ENCODE measurements around the gene ZAP70. TPM values are rescaled to one million over a fixed set of nuclear protein-coding genes. Genes with fewer than 3 reads are reported as not detected.
A peak's percentile ranks its signal among the peaks of the same experiment; 100 is the strongest.

The ZAP70 gene
- total RNA-seq, 1 donor from 2014 or later = 3.8 TPM

- Mint-ChIP-seq H3K27ac (peak overlapping the region; percentile 57), H3K9me3 (ENCODE audit: low read depth) (no peaks in the 10 kb centered on the region), H3K4me1 (ENCODE audit: low read depth) (peaks cover 25% of the 10 kb centered on the region), H3K4me3 (ENCODE audit: low read depth) (no peak overlapping the region), H3K36me3 (ENCODE audit: insufficient read depth) (no peaks in the 10 kb centered on the region), H3K27me3 (no peaks in the 10 kb centered on the region)
- no peak for TF ChIP-seq CTCF (IDR thresholded peaks at IDR 0.05; ENCODE audit: unreplicated experiment)
- no peak for DNase-seq (ENCODE audit: low spot score, unreplicated experiment)
Observed at GRCh38 chr2:97724946-97725688, 11.7 kb downstream of the ZAP70 start.

- H3K36me3 Mint-ChIP-seq (ENCODE audit: insufficient read depth) = peaks cover 1% of the 10 kb centered on the region
- no peaks in the 10 kb centered on the region for H3K9me3 Mint-ChIP-seq (ENCODE audit: low read depth)
- H3K4me3 Mint-ChIP-seq (ENCODE audit: low read depth) = no peak overlapping the region
- peaks cover 25% of the 10 kb centered on the region for H3K4me1 Mint-ChIP-seq (ENCODE audit: low read depth)
- H3K27me3 Mint-ChIP-seq = no peaks in the 10 kb centered on the region
- no peak for TF ChIP-seq CTCF (IDR thresholded peaks at IDR 0.05; ENCODE audit: unreplicated experiment)
- no peak overlapping the region for H3K27ac Mint-ChIP-seq
- no peak for DNase-seq (ENCODE audit: low spot score, unreplicated experiment)
Observed at GRCh38 chr2:97726261-97727064, 13.1 kb downstream of the ZAP70 start.

GRCh38 chr2:97727296-97727695, 13.9 kb downstream of the ZAP70 start:
- Mint-ChIP-seq H3K36me3 (ENCODE audit: insufficient read depth) (peaks cover 1% of the 10 kb centered on the region), H3K27ac (peak overlapping the region; percentile 33), H3K4me3 (ENCODE audit: low read depth) (no peak overlapping the region), H3K27me3 (no peaks in the 10 kb centered on the region), H3K4me1 (ENCODE audit: low read depth) (peaks cover 25% of the 10 kb centered on the region), H3K9me3 (ENCODE audit: low read depth) (no peaks in the 10 kb centered on the region)
- TF ChIP-seq CTCF (IDR thresholded peaks at IDR 0.05; ENCODE audit: unreplicated experiment) = no peak
- DNase-seq (ENCODE audit: low spot score, unreplicated experiment) = no peak

- no peak for DNase-seq (ENCODE audit: low spot score, unreplicated experiment)
- Mint-ChIP-seq H3K27me3 (no peaks in the 10 kb centered on the region), H3K9me3 (ENCODE audit: low read depth) (no peaks in the 10 kb centered on the region), H3K27ac (peak overlapping the region; percentile 8), H3K4me3 (ENCODE audit: low read depth) (no peak overlapping the region), H3K4me1 (ENCODE audit: low read depth) (peaks cover 25% of the 10 kb centered on the region), H3K36me3 (ENCODE audit: insufficient read depth) (peaks cover 1% of the 10 kb centered on the region)
- TF ChIP-seq CTCF (IDR thresholded peaks at IDR 0.05; ENCODE audit: unreplicated experiment) = no peak
Observed at GRCh38 chr2:97728091-97728731, 14.8 kb downstream of the ZAP70 start.

GRCh38 chr2:97730245-97730644, 16.9 kb downstream of the ZAP70 start:
- Mint-ChIP-seq H3K27me3 (no peaks in the 10 kb centered on the region), H3K27ac (no peak overlapping the region), H3K36me3 (ENCODE audit: insufficient read depth) (peaks cover 1% of the 10 kb centered on the region), H3K4me3 (ENCODE audit: low read depth) (no peak overlapping the region), H3K4me1 (ENCODE audit: low read depth) (peaks cover 25% of the 10 kb centered on the region), H3K9me3 (ENCODE audit: low read depth) (no peaks in the 10 kb centered on the region)
- DNase-seq (ENCODE audit: low spot score, unreplicated experiment) = no peak
- no peak for TF ChIP-seq CTCF (IDR thresholded peaks at IDR 0.05; ENCODE audit: unreplicated experiment)

All from progenitor cell of endocrine pancreas (in vitro differentiated cells).